ENCODE measurements around the gene COMMD3. TPM values are rescaled to one million over a fixed set of nuclear protein-coding genes. Genes with fewer than 3 reads are reported as not detected.
"Not testable (repeated sequence)": the region's sequence is repeated elsewhere in the genome, so short reads cannot be mapped to it uniquely, and the experiment has no call there.

The COMMD3 gene
- polyA plus RNA-seq, 1 donor from 2014 or later: 85.0 TPM

- H3K27me3 Mint-ChIP-seq, H3K27ac Mint-ChIP-seq, H3K4me3 Mint-ChIP-seq, H3K4me1 Mint-ChIP-seq, H3K9me3 Mint-ChIP-seq, H3K36me3 Mint-ChIP-seq: not testable (repeated sequence)
Observed at GRCh38 chr10:22357770-22358169, 41.6 kb downstream of the COMMD3 start.

GRCh38 chr10:22363305-22363704 is 47.1 kb downstream of the COMMD3 start:
- Mint-ChIP-seq H3K36me3 (no peaks in the 10 kb centered on the region), H3K4me1 (peaks cover 7 to 10% (median 9%) of the 10 kb centered on the region in 3 donors), H3K27ac (no peak overlapping the region), H3K9me3 (no peaks in the 10 kb centered on the region), H3K4me3 (no peak overlapping the region), H3K27me3 (no peaks in the 10 kb centered on the region)

- H3K36me3 Mint-ChIP-seq: peaks cover 2% of the 10 kb centered on the region
- H3K9me3 Mint-ChIP-seq: no peaks in the 10 kb centered on the region
- H3K4me1 Mint-ChIP-seq: peaks cover 10 to 19% (median 12%) of the 10 kb centered on the region in 3 donors
- H3K27ac Mint-ChIP-seq: no peak overlapping the region
- no peaks in the 10 kb centered on the region for H3K27me3 Mint-ChIP-seq
- H3K4me3 Mint-ChIP-seq: no peak overlapping the region
Observed at GRCh38 chr10:22364407-22365140, 48.4 kb downstream of the COMMD3 start.

DNA sequence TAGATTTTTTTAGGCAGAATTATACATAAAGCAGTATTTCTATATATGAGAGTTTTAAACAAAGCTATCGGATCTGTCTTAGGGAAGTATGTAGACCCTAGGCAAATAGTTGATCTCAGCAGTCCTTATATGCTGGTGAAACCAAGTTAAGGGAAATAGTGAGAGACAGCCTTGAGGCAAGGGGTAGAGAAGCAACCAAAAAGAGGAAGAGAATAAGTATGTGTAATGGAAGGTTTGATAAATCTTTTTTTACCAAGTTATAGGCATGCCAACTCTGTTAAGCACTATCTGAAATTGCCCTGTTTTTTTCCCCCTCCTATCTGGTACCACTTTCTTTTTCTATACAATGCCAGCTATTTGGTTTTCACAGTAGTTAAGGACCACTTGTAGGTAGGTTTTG is 49.0 kb downstream of the COMMD3 start:
- Mint-ChIP-seq H3K4me1 (peaks cover 12 to 24% (median 17%) of the 10 kb centered on the region in 3 donors), H3K36me3 (peaks cover 2% of the 10 kb centered on the region), H3K9me3 (no peaks in the 10 kb centered on the region), H3K27me3 (no peaks in the 10 kb centered on the region), H3K4me3 (no peak overlapping the region), H3K27ac (no peak overlapping the region)

- Mint-ChIP-seq H3K4me1 (peaks cover 14 to 26% (median 21%) of the 10 kb centered on the region in 3 donors), H3K4me3 (no peak overlapping the region), H3K9me3 (no peaks in the 10 kb centered on the region), H3K36me3 (peaks cover 2% of the 10 kb centered on the region), H3K27me3 (no peaks in the 10 kb centered on the region), H3K27ac (no peak overlapping the region)
Observed at GRCh38 chr10:22365644-22366434, 49.7 kb downstream of the COMMD3 start.

DNA sequence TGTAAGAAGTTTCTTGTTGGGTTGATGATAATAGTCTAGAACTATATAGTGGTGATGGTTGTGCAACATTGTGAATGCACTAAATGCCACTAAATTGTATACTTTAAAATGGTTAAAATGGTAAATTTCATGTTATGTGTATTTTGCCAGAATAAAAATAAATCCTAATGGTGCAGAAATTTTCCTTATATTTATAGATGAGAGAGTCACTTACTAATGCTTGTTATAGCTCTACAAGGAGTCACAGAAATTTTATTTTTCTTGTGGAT is 50.2 kb downstream of the COMMD3 start:
- Mint-ChIP-seq H3K4me3 (no peak overlapping the region), H3K9me3 (no peaks in the 10 kb centered on the region), H3K27ac (no peak overlapping the region), H3K36me3 (peaks cover 2% of the 10 kb centered on the region), H3K27me3 (no peaks in the 10 kb centered on the region), H3K4me1 (peaks cover 14 to 26% (median 21%) of the 10 kb centered on the region in 3 donors)

DNA sequence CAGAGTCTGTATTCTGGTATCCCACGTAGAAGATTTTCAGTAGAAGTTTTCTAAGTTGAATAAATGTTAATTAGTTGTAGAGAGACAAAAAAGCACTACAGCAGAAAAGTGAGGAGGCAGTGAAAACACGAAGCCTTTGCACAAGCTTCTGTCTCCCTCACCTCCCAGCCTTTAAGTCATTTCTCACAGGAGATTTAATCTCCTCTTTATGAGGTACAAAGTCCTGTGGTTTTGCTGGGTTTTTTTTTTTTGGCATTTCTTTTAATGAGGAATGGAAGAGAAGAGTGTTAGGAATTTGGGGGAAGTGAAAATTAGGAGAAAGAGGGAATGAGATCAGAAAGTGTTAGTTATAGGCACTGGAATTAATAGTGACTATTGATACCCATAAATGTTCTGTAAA is 50.6 kb downstream of the COMMD3 start:
- no peaks in the 10 kb centered on the region for H3K27me3 Mint-ChIP-seq
- no peak overlapping the region for H3K4me3 Mint-ChIP-seq
- peaks cover 14 to 26% (median 21%) of the 10 kb centered on the region in 3 donors for H3K4me1 Mint-ChIP-seq
- peak overlapping the region in 1 of 3 donors; percentile 76 for H3K27ac Mint-ChIP-seq
- no peaks in the 10 kb centered on the region for H3K9me3 Mint-ChIP-seq
- peaks cover 2% of the 10 kb centered on the region for H3K36me3 Mint-ChIP-seq

DNA sequence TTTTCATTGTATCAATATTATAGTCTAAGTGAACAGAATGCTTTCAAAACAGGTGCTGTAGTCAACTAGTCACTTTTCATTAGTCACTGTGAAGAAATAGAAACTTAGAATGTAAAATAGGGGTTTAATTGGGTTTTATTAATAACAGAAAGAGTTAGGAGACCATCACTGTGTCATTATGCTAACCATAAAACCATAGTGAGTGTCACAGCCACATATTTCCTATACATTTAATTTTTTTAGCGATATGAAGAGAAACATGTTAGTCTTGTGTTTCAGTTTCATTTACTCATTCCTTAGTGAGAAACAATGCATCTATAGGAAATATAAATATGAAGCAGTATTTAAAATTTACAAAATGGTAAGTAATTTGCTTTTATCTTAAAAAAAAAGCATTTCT is 51.3 kb downstream of the COMMD3 start:
- Mint-ChIP-seq H3K27ac (no peak overlapping the region), H3K9me3 (no peaks in the 10 kb centered on the region), H3K36me3 (peaks cover 2% of the 10 kb centered on the region), H3K4me3 (no peak overlapping the region), H3K27me3 (no peaks in the 10 kb centered on the region), H3K4me1 (peaks cover 14 to 26% (median 21%) of the 10 kb centered on the region in 3 donors)

DNA sequence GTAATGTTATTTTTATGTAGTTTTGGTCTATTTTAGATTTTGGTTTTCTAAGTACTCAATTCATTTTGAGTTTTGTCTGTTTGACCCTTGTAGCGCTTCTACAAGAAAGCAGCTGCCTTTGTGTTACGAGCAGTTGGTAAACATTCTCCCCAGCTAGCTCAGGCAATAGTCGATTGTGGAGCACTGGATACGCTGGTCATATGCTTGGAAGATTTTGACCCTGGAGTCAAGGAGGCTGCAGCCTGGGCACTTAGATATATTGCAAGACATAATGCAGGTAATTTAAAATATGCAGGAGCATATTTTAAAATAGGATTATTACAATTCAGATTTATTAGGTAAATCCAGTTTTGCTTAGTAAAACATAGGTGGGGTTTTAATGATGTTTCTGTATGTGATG is 52.2 kb downstream of the COMMD3 start:
- H3K4me3 Mint-ChIP-seq: peak overlapping the region in 1 of 4 donors; percentile 6

GRCh38 chr10:22368981-22369380 is 52.8 kb downstream of the COMMD3 start:
- H3K27me3 Mint-ChIP-seq: no peaks in the 10 kb centered on the region
- H3K4me3 Mint-ChIP-seq: no peak overlapping the region
- no peaks in the 10 kb centered on the region for H3K9me3 Mint-ChIP-seq
- peaks cover 14 to 30% (median 21%) of the 10 kb centered on the region in 3 donors for H3K4me1 Mint-ChIP-seq
- peaks cover 2% of the 10 kb centered on the region for H3K36me3 Mint-ChIP-seq
- no peak overlapping the region for H3K27ac Mint-ChIP-seq

More for the DNA sequence above, 52.2 kb downstream of the COMMD3 start:
- no peak overlapping the region for H3K27ac Mint-ChIP-seq
- no peaks in the 10 kb centered on the region for H3K9me3 Mint-ChIP-seq
- peaks cover 14 to 30% (median 21%) of the 10 kb centered on the region in 3 donors for H3K4me1 Mint-ChIP-seq
- H3K27me3 Mint-ChIP-seq: no peaks in the 10 kb centered on the region
- peaks cover 2% of the 10 kb centered on the region for H3K36me3 Mint-ChIP-seq

GRCh38 chr10:22369434-22370072 is 53.4 kb downstream of the COMMD3 start:
- Mint-ChIP-seq H3K9me3 (no peaks in the 10 kb centered on the region), H3K27me3 (no peaks in the 10 kb centered on the region), H3K36me3 (peaks cover 2% of the 10 kb centered on the region), H3K4me3 (no peak overlapping the region), H3K4me1 (peaks cover 16 to 31% (median 21%) of the 10 kb centered on the region in 3 donors), H3K27ac (no peak overlapping the region)

Other genes starting within 250 kb of the COMMD3 start
- gene EBLN1, start 98.4 kb upstream of the COMMD3 start, polyA plus RNA-seq: not detected
- 37.9 TPM for gene BMI1, start 4.7 kb downstream of the COMMD3 start, polyA plus RNA-seq
- gene SPAG6, start 29.1 kb downstream of the COMMD3 start, polyA plus RNA-seq: not detected

Data from IgD-negative memory B cell (primary cell).